NB4 (cell line): ENCODE results near the gene OLFML2B.

Experiments
- DNase-seq: peaks from one replicate; pipeline ENCODE4 v3.0.0; 2010; ENCODE audit warnings: low read depth
- H3K4me3 ChIP-seq: one replicate; pipeline ENCODE4 v1.5.1; 2011; ENCODE audit warnings: mild to moderate bottlenecking, low read depth, low read length, moderate library complexity
- MYC ChIP-seq: IDR thresholded peaks from 2 replicates; pipeline ENCODE4 v1.6.1; 2011; ENCODE audit warnings: low read depth, low read length
- POLR2A ChIP-seq: IDR thresholded peaks from 2 replicates; pipeline ENCODE4 v1.6.1; 2011; ENCODE audit warnings: mild to moderate bottlenecking; ENCODE audit not compliant: insufficient read length; ENCODE audit errors: extremely low read depth
- TF ChIP-seq, protein P1 (sequence below): IDR thresholded peaks from one replicate; pipeline ENCODE4 v1.5.1; 2012; ENCODE audit warnings: low read depth, low read length
- TF ChIP-seq, protein P2 (sequence below): IDR thresholded peaks from 2 replicates; pipeline ENCODE4 v1.6.1; 2011; ENCODE audit warnings: low read depth, low read length

The OLFML2B gene

DNA sequence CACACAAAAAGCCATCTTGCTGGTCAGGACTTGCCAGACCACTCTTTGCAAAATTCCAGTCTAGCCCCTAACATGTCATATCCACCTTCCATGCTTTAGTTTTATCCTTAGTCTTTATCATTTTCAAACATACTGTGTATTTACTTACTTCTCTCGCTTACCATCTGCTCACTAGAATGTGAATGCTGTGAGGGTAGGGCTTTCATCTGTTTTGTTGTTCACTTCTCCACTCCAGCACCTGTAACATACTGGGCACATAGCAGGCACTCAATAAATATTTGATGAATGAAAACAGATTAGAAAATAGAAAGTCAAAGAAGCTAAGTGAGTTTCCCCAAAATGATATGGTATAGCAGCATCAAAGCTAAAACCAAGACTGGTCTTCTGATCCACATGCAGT, 79.9 kb downstream of the OLFML2B start:
- DNase-seq: no peak
- no peak overlapping the region for H3K4me3 ChIP-seq
- TF ChIP-seq MYC: no peak
- TF ChIP-seq, protein P1, sequence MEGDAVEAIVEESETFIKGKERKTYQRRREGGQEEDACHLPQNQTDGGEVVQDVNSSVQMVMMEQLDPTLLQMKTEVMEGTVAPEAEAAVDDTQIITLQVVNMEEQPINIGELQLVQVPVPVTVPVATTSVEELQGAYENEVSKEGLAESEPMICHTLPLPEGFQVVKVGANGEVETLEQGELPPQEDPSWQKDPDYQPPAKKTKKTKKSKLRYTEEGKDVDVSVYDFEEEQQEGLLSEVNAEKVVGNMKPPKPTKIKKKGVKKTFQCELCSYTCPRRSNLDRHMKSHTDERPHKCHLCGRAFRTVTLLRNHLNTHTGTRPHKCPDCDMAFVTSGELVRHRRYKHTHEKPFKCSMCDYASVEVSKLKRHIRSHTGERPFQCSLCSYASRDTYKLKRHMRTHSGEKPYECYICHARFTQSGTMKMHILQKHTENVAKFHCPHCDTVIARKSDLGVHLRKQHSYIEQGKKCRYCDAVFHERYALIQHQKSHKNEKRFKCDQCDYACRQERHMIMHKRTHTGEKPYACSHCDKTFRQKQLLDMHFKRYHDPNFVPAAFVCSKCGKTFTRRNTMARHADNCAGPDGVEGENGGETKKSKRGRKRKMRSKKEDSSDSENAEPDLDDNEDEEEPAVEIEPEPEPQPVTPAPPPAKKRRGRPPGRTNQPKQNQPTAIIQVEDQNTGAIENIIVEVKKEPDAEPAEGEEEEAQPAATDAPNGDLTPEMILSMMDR: no peak
- no peak for TF ChIP-seq POLR2A
- TF ChIP-seq, protein P2, sequence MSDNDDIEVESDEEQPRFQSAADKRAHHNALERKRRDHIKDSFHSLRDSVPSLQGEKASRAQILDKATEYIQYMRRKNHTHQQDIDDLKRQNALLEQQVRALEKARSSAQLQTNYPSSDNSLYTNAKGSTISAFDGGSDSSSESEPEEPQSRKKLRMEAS: no peak

DNA sequence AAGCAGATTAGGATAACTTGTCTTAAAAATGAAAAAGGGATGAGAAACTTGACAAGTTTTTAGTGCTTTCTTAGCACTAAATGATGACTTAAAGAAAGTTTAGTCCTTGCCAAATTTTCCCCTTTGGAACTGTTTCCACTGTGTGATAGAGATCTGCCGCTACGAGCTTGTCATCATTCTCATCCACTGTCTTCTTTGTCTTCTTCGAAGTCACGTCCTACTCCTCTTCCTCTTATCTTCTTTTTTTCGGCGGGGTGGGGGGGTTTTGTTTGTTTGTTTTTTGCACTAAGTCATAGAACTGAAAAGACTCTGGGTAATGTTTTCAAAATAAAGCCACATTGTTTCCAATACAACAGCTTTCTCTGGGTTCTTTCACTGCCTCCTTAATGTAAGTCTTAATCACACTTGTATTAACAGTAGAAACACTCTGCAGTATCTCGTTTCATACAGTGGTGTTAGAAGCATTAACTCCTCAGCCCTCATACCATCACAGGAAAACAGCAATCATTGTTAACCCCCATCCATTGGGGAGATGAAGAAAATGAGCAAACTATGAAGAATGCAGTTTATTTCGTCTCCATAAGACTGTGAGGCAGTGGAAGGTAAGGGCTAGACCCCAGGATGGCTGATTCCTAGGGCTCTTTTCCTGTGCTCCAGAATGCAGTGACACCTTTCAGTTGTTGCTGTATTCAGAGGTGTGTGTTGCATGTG, 81.8 kb downstream of the OLFML2B start:
- TF ChIP-seq, protein P1: no peak
- no peak for TF ChIP-seq POLR2A
- TF ChIP-seq, protein P2: no peak
- no peak for TF ChIP-seq MYC
- no peak overlapping the region for H3K4me3 ChIP-seq
- DNase-seq: no peak

DNA sequence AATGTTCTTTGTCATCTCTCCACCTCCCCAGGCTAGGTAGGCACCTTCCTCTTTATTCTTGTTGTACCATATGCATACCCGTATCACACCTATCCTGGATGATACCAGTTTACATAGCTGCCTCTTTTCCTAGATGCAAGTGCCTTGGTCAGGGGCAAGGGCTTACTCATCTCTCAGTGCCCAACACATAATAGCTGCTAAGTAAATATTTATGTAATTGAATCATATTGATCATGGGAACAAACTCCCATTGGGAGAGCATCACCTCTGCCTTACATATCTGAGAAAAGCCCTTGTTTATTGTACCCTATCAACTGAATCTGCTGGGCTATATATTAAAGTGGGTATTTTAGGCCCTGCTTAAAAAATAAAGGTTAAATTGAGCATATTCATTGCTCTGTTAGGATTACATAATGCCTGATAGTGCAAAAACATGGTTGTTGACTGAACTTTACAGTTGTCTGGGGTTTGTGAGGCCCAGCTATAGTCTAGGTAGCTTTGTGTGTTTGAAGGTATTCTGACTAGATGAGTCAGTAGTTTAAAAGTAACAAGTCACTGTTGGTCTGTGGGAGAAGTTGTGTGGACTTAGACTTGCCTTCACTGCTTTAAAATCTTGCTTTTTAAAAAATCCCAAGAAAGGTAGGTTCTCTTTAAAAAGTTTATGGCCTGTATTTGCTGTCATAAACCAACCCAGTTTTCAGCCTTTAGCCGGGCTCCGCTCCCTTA, 82.6 kb downstream of the OLFML2B start:
- no peak overlapping the region for H3K4me3 ChIP-seq
- TF ChIP-seq POLR2A (no peak), MYC (no peak)
- TF ChIP-seq, protein P1: no peak
- TF ChIP-seq, protein P2: no peak
- no peak for DNase-seq

DNA sequence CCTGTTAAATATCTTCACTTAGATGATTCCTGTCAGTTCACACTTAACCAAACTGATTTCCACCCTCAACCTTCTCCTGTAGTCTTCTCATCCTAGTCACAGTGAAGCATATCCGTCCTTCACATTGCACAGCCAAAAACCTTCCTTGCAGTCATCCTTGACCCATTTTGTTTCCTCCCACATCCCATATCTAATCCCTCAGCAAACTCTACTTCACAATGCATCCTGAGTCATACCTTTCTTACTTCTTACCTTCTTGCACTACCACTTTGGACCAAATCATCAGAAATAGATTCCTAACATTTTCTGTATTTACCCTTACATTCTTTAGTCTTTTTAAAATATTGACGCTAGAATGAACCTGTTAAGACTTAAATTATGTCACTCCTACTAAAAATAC, 86.9 kb downstream of the OLFML2B start:
- no peak overlapping the region for H3K4me3 ChIP-seq
- no peak for DNase-seq
- TF ChIP-seq, protein P2: no peak
- TF ChIP-seq POLR2A: no peak
- TF ChIP-seq MYC: no peak
- TF ChIP-seq, protein P1: no peak

DNA sequence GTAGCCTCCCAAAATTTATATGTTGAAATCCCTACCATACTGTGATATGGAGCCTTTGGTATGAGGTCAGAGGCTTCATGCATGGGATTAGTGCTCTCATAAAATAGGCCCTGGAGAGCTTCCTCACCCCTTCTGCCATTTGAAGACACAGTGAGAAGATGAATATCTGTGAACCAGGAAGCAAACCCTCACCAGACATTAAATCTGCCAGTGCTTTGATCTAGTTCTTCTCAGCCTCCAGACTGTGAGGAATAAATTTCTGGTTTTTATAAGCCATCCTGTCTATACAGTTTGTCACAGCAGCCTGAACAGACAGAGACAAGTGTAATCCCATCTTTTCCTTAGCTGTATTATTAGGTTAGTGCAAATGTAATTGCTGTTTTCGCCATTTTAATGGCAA, 88.4 kb downstream of the OLFML2B start:
- TF ChIP-seq, protein P1: no peak
- no peak for TF ChIP-seq MYC
- TF ChIP-seq, protein P2: no peak
- TF ChIP-seq POLR2A: no peak
- DNase-seq: no peak
- H3K4me3 ChIP-seq: no peak overlapping the region
